HG03025 (cell line): ENCODE results near the gene SP140L.
"Not testable (repeated sequence)": the region's sequence is repeated elsewhere in the genome, so short reads cannot be mapped to it uniquely, and the experiment has no call there.

ENCODE experiments used
- ATAC-seq: cut with Tn5 transposase; IDR thresholded peaks from one replicate; pipeline ENCODE4 v1.9.1; 2021; ENCODE audit warnings: mild to moderate bottlenecking, moderate library complexity; ENCODE audit not compliant: unreplicated experiment, low FRiP score

Gene SP140L

GRCh38 chr2:230322561-230323384 lies 4.2 kb upstream of the SP140L start:
- ATAC-seq: no peak

GRCh38 chr2:230323385-230324106 lies 3.4 kb upstream of the SP140L start:
- ATAC-seq: no peak

DNA sequence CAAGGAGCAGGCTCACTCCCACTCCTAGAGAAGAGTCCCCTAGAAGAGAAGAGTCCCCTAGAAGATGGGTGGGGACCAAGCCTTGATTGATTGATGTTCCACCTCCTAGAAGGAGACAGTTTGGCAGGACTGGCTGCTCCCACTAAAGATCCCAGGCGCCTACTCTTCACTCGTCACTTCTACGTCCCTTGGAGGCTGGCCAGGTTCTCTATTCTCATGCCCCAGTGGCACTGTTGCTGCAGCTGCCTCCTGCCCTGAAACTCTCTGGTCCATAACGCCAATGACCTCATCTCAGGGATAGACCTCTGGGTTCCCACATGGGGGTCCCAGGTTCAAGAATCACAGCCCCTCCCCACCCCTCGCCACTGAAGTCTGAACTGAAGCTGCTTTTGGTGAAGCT lies 2.5 kb upstream of the SP140L start:
- ATAC-seq: no peak

GRCh38 chr2:230325316-230326243 lies 1.4 kb upstream of the SP140L start:
- no peak for ATAC-seq

DNA sequence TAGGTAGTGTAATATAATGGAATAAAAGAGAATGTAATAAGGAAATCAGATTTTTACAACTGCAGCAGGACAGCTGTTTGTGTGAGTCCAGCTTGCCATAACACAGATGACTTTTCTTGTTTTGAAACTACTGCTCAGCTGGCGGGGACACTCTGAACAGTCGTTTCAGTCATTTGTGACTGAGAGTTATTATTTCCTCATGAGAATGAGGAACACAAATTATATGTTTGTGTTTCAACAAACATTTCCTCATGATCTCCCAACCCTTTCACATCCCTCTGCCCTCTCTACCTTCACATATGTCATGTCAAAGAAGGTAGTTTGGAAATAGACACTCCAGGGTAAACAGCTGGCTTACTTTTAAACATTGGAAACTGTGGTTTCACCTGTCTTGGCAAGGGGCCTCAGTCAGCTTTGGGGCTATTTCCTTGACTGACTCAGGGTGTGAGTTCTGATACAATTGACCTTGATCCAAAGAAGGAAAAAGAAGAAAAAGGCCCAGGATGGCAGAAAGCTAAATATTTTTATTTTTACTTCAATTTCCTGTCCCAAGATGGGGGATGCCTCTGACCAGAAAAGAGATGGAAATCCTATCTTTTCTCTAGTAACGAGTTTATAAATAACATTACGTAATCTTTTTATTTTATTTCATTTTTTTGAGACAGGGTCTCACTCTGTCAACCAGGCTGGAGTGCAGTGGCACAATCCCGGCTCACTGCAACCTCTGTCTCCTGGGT lies 593 bp downstream of the SP140L start:
- peak; percentile 57 for ATAC-seq

DNA sequence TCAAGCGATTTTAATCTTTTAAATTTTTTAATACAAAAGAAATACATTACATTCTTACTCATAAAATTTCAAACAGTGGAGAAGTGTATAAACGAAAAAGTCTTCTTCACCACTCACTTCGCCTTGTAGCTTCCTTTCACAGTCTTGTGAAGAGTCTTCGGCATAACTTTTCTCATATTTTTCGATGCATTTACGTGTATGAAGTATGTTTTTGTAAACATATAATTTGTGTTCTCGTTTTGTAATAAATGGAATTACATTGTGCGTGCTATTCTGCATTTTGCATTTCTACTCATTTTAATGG lies 1.1 kb downstream of the SP140L start:
- ATAC-seq: no peak

DNA sequence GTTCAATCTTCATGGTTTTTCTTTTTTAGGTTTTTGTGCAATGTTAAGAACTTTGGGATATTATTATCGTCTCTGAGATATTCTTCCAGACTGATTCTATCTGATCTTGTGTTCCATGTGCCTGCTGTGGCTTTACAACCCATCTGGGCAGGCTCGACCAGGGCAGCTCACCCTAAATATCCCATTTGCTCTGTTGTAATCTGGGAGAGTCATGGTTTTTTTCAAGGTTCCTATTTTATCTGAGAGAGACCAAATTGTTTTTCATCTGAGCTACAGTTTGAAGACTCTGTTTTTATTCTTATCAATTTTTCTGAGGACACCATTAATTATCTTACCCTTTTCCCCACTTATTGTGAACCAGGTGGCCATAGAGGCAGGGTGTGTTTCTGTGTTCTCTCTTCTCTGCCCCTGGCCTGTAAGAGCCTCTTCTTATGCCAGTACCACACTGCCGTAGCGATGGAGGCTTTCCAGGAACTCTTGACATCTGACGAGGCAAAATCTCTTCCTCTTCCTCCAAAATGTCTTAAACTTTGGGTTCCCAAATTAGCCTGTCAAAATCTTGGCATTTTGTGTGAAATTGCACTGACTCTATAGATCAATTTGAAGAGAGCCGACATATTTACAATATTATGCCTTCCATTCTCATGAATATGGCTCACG lies 3.1 kb downstream of the SP140L start:
- no peak for ATAC-seq

GRCh38 chr2:230330725-230331124 lies 3.7 kb downstream of the SP140L start:
- ATAC-seq: no peak

DNA sequence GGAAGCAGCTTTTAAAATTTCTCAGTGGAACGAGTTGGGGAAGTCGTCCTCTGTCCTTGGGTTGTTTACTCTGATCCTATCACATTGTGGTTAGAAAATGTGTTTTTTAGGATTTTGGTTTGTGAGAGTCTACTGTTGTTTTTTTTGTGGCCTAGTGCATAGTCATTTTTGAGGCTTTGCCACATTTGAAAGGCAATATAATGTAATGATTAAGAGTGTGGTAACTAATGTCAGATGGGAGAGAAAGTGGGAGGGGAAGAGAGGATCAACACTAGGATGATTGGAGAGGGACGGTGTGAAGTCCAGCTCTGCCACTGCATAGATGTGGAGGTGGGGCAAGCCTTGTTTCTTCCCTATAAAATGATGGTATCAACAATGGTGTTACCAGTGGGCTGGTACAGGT lies 8.5 kb downstream of the SP140L start:
- ATAC-seq: no peak

DNA sequence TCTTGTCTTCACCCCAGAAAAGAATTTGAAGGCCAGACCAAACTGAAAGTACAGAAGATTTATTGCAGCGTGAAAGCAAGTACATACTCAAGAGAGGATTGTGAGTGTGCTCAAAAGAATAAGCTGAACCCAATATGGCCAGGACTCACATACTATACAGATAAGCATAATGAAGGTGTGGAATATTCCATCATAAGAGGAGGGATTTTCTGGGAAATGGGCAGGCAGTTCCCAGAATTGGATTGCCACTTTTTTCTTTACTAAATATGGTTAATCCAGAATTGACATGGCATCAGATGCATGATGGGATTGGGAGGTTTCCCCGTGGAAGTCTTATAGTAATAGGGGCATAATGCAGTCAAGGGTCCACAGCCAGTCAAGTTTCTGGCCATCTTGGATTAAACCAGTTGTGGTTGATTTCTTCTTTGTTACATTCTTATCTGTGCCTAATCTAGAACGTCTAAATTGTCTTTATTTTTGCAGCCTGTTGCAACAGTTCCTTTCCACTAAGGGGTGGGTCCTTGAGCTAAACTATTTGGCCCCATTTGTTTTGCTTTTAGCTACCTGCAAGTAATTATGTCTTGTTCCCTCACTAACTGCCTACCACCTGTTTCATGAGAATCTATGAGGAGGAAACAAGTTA lies 9.0 kb downstream of the SP140L start:
- no peak for ATAC-seq

DNA sequence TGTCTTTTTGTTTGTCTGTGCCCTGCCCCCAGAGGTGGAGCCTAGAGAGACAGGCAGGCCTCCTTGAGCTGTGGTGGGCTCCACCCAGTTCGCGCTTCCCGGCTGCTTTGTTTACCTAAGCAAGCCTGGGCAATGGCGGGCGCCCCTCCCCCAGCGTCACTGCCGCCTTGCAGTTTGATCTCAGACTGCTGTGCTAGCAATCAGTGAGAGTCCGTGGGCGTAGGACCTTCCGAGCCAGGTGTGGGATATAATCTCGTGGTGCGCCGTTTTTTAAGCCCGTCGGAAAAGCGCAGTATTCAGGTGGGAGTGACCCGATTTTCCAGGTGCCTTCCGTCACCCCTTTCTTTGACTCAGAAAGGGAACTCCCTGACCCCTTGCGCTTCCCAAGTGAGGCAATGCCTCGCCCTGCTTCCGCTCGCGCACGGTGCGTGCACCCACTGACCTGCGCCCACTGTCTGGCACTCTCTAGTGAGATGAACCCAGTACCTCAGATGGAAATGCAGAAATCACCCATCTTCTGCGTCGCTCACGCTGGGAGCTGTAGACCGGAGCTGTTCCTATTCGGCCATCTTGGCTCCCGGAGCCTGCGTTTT lies 15.0 kb downstream of the SP140L start:
- ATAC-seq: not testable (repeated sequence)

DNA sequence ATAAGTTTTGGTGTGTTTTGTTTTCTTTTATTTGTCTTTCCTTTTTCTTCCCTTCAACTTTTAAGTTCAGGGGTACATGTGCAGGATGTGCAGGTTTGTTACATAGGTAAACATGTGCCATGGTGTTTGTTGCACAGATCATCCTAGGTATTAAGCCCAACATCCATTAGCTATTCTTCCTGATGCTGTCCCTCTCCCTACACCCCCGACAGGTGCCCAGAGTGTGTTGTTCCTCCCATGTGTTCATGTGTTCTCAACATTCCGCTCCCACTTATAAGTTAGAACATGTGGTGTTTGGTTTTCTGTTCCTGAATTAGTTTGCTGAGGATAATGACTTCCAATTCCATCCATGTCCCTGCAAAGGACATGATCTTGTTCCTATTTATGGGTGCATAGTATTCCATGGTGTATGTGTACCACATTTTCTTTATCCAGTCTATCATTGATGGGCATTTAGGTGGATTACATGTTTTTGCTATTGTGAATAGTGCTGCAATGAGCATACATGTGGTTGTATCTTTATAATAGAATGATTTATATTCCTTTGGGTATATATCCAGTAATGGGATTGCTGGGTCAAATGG lies 16.1 kb downstream of the SP140L start:
- ATAC-seq: not testable (repeated sequence)

DNA sequence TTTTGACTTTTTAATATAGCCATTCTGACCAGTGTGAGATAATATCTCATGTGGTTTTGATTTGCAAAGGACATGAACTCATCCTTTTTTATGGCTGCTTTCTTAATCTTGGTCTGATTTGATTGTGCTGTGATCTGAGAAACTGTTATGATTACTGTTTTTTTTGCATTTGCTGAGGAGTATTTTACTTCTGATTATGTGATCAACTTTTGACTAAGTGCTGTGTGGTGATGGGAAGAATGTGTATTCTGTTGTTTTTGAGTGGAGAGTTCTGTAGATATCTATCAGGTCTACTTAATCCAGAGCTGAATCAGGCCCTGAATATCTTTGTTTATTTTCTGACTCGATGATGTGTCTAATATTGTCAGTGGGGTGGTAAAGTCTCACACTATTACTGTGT lies 16.8 kb downstream of the SP140L start:
- ATAC-seq: no peak

DNA sequence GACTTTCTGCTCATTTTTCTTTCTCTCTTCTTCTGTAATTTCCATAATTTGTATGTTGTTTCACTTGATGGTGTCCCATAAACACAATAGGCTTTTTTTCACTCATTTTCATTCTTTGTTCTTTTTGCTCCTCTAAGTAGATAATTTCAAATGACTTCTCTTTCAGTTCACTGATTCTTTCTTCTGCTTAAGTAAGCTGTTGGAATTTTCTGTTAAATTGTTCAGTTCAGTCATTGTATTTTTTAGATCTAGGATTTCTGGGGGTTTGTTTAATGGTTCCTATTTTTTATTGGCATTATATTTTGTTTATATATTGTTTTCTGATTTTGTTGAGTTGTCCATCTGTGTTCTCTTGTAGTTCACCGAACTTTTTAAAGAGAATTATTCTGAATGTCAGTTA lies 19.5 kb downstream of the SP140L start:
- no peak for ATAC-seq

GRCh38 chr2:230346921-230347533 lies 20.0 kb downstream of the SP140L start:
- ATAC-seq: no peak

DNA sequence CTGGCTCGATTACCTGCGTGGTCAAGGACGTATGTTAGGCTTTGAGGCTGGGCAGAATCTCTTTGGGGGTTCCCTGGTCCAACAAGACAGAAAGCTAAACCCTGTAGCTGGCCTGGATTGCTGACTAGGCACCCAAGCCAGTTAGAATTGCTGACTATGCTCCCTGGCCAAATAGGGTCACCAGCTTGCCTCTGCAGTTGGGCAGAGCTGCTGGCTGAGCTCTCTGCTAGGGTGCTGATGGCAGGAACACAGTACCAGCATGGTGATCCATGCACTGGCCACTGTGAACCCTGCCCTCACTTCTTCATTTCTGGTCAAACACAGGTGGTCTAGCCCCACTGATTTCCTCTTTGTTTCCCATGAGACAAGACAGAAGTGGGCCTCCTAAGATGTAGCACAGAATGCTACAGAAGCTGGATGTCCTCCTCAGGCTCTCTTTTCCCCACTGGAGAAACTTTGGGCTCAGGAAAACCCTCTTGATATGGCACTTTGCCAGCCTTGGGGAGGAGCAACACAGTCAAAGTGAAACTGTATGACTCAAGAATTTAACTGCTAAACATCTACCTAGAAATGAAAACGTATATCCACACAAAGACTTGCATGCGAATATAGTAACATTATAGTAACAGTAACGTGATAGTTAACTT lies 20.8 kb downstream of the SP140L start:
- no peak for ATAC-seq

- no peak for ATAC-seq
Observed at GRCh38 chr2:230348787-230349186, 21.8 kb downstream of the SP140L start.

DNA sequence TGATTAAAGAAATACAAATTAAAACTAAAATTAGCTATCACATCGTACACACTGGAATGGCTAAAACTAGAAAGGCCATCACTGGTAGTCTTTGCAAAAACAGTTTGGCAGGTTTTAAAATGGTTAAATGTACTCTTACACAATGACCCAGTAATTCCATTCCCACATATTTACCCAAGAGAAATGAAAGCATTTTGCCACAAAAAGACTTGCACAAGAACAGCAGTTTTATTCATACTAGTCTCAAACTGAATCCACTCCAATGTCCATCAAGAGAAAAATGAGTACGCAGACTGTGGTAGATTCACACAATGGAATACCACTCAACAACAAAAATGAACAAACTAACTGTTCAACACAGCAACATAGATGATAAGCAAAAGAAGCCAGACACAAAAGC lies 29.1 kb downstream of the SP140L start:
- ATAC-seq: no peak
